Astrocyte of the hippocampus (primary cell): ENCODE measurements around the gene ADAM12.
"Not testable (repeated sequence)": the region's sequence is repeated elsewhere in the genome, so short reads cannot be mapped to it uniquely, and the experiment has no call there.

Experiments used
- DNase-seq: peaks from one replicate; pipeline ENCODE4 v3.0.0; 2011; ENCODE audit warnings: low read depth, low spot score

ADAM12 gene

GRCh38 chr10:126405239-126405775 lies 17.0 kb upstream of the ADAM12 start:
- no peak for DNase-seq

- DNase-seq: no peak
Measured at GRCh38 chr10:126402721-126403695, 14.7 kb upstream of the ADAM12 start.

GRCh38 chr10:126400641-126401040 lies 12.4 kb upstream of the ADAM12 start:
- DNase-seq: no peak

GRCh38 chr10:126398924-126399323 lies 10.6 kb upstream of the ADAM12 start:
- peak; percentile 23 for DNase-seq

GRCh38 chr10:126398383-126398743 lies 10.1 kb upstream of the ADAM12 start:
- no peak for DNase-seq

GRCh38 chr10:126397640-126398382 lies 9.5 kb upstream of the ADAM12 start:
- peak; percentile 98 for DNase-seq

- no peak for DNase-seq
Measured at GRCh38 chr10:126397156-126397555, 8.9 kb upstream of the ADAM12 start.

- DNase-seq: no peak
Measured at GRCh38 chr10:126394948-126395347, 6.7 kb upstream of the ADAM12 start.

- no peak for DNase-seq
Measured at GRCh38 chr10:126393076-126393475, 4.8 kb upstream of the ADAM12 start.

- DNase-seq: no peak
Measured at GRCh38 chr10:126392469-126392868, 4.2 kb upstream of the ADAM12 start.

- DNase-seq: no peak
Measured at GRCh38 chr10:126392068-126392467, 3.8 kb upstream of the ADAM12 start.

- DNase-seq: no peak
Measured at GRCh38 chr10:126391192-126391885, 3.1 kb upstream of the ADAM12 start.

- DNase-seq: no peak
Measured at GRCh38 chr10:126390324-126390723, 2.0 kb upstream of the ADAM12 start.

- peak; percentile 93 for DNase-seq
Measured at GRCh38 chr10:126387041-126387921, 996 bp downstream of the ADAM12 start.

- DNase-seq: peak; percentile 64
Measured at GRCh38 chr10:126384269-126384873, 3.9 kb downstream of the ADAM12 start.

GRCh38 chr10:126380352-126381076 lies 7.8 kb downstream of the ADAM12 start:
- DNase-seq: no peak

GRCh38 chr10:126379166-126379565 lies 9.1 kb downstream of the ADAM12 start:
- DNase-seq: not testable (repeated sequence)

- DNase-seq: peak; percentile 50
Measured at GRCh38 chr10:126376956-126377355, 11.3 kb downstream of the ADAM12 start.

GRCh38 chr10:126375926-126376554 lies 12.2 kb downstream of the ADAM12 start:
- DNase-seq: no peak
